Heart left ventricle (tissue), 13 donors: ENCODE measurements around the gene MYB.

Experiments
- POLR2A ChIP-seq, 2 donors: fragments of 450-650 bp; IDR thresholded peaks; one replicate each; pipeline ENCODE4 v1.6.1; 2017; ENCODE audit warnings: antibody characterized with exemption in 2 of 2, mild to moderate bottlenecking in 2 of 2, moderate library complexity in 2 of 2
- TF ChIP-seq, protein P1 (sequence below), 12 donors: fragments of 200-600 bp; sonication (generic) in 4 of 12; IDR thresholded peaks; one replicate each; pipeline versions ENCODE4 v1.5.0 to v1.8.0; 2018 to 2022; ENCODE audit warnings: antibody characterized with exemption in 12 of 12, mild to moderate bottlenecking in 5 of 12
- donor health status: ischemic (EF 13 %, LVEDD 7.1; RV severe dilation, severe dysfunction).
- donor health status: DM: no; HTN: yes; CAD: no.
- donor health status: DM: no; HTN: no; CAD: no.
- donor health status: ischemic (EF 25% LVEDD 6.9; RV normal size, moderate dysfunction).
- donor health status: ischemic (EF 25% LVEDD 5.7; RV mildly dilated, moderate dysfunction).
- donor health status: ischemic (EF 35%, LVEDD 5.7; RV mildly dilated, moderate dysfunction).
- donor health status: nonischemic (EF 11% LVEDD 7.7; RV severe dilation, severe dysfunction).
- donor health status: DM: yes; HTN: yes; CAD: no.
- donor health status: PGD.
- donor health status: ischemic (EF 29% LVEDD 5.4; RV normal size, mild dysfunction).
- donor health status: nonischemic (EF 23%, LVEDD 6.1; RV moderate dilation, normal function).

- TF ChIP-seq, protein P1, sequence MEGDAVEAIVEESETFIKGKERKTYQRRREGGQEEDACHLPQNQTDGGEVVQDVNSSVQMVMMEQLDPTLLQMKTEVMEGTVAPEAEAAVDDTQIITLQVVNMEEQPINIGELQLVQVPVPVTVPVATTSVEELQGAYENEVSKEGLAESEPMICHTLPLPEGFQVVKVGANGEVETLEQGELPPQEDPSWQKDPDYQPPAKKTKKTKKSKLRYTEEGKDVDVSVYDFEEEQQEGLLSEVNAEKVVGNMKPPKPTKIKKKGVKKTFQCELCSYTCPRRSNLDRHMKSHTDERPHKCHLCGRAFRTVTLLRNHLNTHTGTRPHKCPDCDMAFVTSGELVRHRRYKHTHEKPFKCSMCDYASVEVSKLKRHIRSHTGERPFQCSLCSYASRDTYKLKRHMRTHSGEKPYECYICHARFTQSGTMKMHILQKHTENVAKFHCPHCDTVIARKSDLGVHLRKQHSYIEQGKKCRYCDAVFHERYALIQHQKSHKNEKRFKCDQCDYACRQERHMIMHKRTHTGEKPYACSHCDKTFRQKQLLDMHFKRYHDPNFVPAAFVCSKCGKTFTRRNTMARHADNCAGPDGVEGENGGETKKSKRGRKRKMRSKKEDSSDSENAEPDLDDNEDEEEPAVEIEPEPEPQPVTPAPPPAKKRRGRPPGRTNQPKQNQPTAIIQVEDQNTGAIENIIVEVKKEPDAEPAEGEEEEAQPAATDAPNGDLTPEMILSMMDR (IDR thresholded peaks at IDR 0.05): no peak
- no peak for TF ChIP-seq POLR2A (IDR thresholded peaks at IDR 0.05)
Observed at GRCh38 chr6:135213616-135214015, 32.5 kb downstream of the MYB start.
